Endothelial cell (in vitro differentiated cells): Measurements from ENCODE around the gene GALK2. TPM values are rescaled to one million over a fixed set of nuclear protein-coding genes. Genes with fewer than 3 reads are reported as not detected.

Experiments
- DNase-seq: peaks from one replicate; pipeline ENCODE4 v3.0.0; 2021; ENCODE audit warnings: low spot score
- H3K27ac Mint-ChIP-seq: one replicate; pipeline ENCODE4 v1.8.0; 2021; ENCODE audit warnings: mixed read lengths, inconsistent platforms; ENCODE audit not compliant: unreplicated experiment
- H3K27me3 Mint-ChIP-seq: one replicate; pipeline ENCODE4 v1.8.0; 2021; ENCODE audit warnings: mild to moderate bottlenecking, moderate library complexity, mixed read lengths, inconsistent platforms; ENCODE audit not compliant: unreplicated experiment
- H3K36me3 Mint-ChIP-seq: one replicate; pipeline ENCODE4 v1.8.0; 2021; ENCODE audit warnings: mild to moderate bottlenecking, low read depth, mixed read lengths, inconsistent platforms; ENCODE audit not compliant: unreplicated experiment
- H3K4me1 Mint-ChIP-seq: one replicate; pipeline ENCODE4 v1.8.0; 2021; ENCODE audit warnings: mild to moderate bottlenecking, mixed read lengths, inconsistent platforms; ENCODE audit not compliant: unreplicated experiment
- H3K4me3 Mint-ChIP-seq: one replicate; pipeline ENCODE4 v1.8.0; 2021; ENCODE audit warnings: mild to moderate bottlenecking, mixed read lengths, inconsistent platforms; ENCODE audit not compliant: unreplicated experiment
- H3K9me3 Mint-ChIP-seq: one replicate; pipeline ENCODE4 v1.8.0; 2021; ENCODE audit warnings: mixed read lengths, inconsistent platforms; ENCODE audit not compliant: unreplicated experiment
- CTCF ChIP-seq: fragments of 200-600 bp; sonication (generic); IDR thresholded peaks from one replicate; pipeline ENCODE4 v1.5.0; 2021; ENCODE audit warnings: antibody characterized with exemption; ENCODE audit not compliant: unreplicated experiment
- total RNA-seq: library from RNA; stranded (reverse); fragmentation: NEBNext Ultra II Directional; extraction: Animal tissue kit (Norgen Biotek cat#: 25700); gene quantifications from one replicate; pipeline ENCODE4 v1.2.1, GENCODE V29; 2021; ENCODE audit not compliant: unreplicated experiment

Gene GALK2
- total RNA-seq, 1 donor from 2014 or later: 25.7 TPM

- Mint-ChIP-seq H3K9me3 (no peaks in the 10 kb centered on the region), H3K4me1 (no peaks in the 10 kb centered on the region), H3K36me3 (peaks cover 7% of the 10 kb centered on the region), H3K27ac (no peak overlapping the region), H3K4me3 (no peak overlapping the region), H3K27me3 (no peaks in the 10 kb centered on the region)
- TF ChIP-seq CTCF: no peak
- no peak for DNase-seq
Measured at GRCh38 chr15:49279521-49280456, 109.7 kb downstream of the GALK2 start.

- Mint-ChIP-seq H3K9me3 (no peaks in the 10 kb centered on the region), H3K4me3 (no peak overlapping the region), H3K4me1 (no peaks in the 10 kb centered on the region), H3K36me3 (peaks cover 15% of the 10 kb centered on the region), H3K27me3 (no peaks in the 10 kb centered on the region), H3K27ac (no peak overlapping the region)
- DNase-seq: no peak
- no peak for TF ChIP-seq CTCF
Measured at GRCh38 chr15:49282366-49282765, 112.3 kb downstream of the GALK2 start.

GRCh38 chr15:49286649-49287404, 116.8 kb downstream of the GALK2 start:
- H3K27me3 Mint-ChIP-seq: no peaks in the 10 kb centered on the region
- no peaks in the 10 kb centered on the region for H3K9me3 Mint-ChIP-seq
- H3K36me3 Mint-ChIP-seq: peaks cover 11% of the 10 kb centered on the region
- no peak overlapping the region for H3K27ac Mint-ChIP-seq
- H3K4me3 Mint-ChIP-seq: no peak overlapping the region
- peaks cover 3% of the 10 kb centered on the region for H3K4me1 Mint-ChIP-seq
- DNase-seq: no peak
- TF ChIP-seq CTCF: no peak

- Mint-ChIP-seq H3K4me3 (no peak overlapping the region), H3K27me3 (no peaks in the 10 kb centered on the region), H3K27ac (no peak overlapping the region), H3K36me3 (peaks cover 11% of the 10 kb centered on the region), H3K9me3 (no peaks in the 10 kb centered on the region), H3K4me1 (peaks cover 4% of the 10 kb centered on the region)
- DNase-seq: no peak
- TF ChIP-seq CTCF: no peak
Measured at GRCh38 chr15:49287481-49287880, 117.4 kb downstream of the GALK2 start.

- peaks cover 4% of the 10 kb centered on the region for H3K4me1 Mint-ChIP-seq
- no peak for TF ChIP-seq CTCF
- H3K27me3 Mint-ChIP-seq: no peaks in the 10 kb centered on the region
- peaks cover 9% of the 10 kb centered on the region for H3K36me3 Mint-ChIP-seq
- no peak overlapping the region for H3K27ac Mint-ChIP-seq
- DNase-seq: no peak
- H3K4me3 Mint-ChIP-seq: no peak overlapping the region
- no peaks in the 10 kb centered on the region for H3K9me3 Mint-ChIP-seq
Measured at GRCh38 chr15:49288391-49288790, 118.3 kb downstream of the GALK2 start.
